Left forelimb (tissue), 1 donor: ENCODE results near the gene SLC35A5.

Experiments
- DNase-seq: peaks from one replicate; pipeline ENCODE4 v3.0.0-alpha.2; 2018; ENCODE audit warnings: low spot score

SLC35A5 gene

DNA sequence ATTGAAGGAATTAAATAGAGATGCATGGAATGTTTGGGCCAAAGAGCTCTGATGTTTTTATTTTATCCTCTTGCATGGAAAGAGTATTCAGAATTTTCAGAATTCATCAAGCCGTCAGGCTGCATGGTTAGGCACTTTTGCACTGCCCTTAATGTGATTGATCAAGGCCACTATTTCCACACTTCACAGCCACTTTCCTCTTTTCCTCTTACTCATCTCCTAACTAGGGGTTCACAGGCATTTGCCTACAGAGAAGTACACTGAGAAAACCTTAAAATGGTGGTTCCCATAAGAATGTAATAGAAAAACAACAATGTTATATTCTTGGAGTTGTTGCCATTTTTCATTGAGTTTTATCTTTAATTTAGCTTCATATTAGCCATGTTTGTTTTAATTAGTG lies 10.9 kb downstream of the SLC35A5 start:
- no peak for DNase-seq

DNA sequence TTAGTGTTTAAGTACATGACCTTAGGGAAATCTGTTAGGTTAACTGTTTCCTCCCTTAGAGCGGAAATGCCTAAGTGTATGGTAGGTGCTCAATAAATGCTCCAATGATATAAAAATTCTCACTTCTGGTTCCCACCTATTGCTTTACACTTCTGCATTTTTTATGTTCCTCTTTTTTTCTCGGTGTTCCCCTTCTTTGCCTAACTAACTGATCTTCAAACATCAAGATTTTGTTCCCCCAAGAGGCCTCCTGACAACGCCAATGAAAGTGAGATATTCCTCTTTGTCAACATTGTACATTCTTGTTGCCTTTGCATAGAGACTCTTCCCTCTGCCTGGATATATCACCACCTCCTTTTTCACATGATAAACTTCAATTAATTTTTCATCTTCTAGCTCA lies 17.4 kb downstream of the SLC35A5 start:
- no peak for DNase-seq

DNA sequence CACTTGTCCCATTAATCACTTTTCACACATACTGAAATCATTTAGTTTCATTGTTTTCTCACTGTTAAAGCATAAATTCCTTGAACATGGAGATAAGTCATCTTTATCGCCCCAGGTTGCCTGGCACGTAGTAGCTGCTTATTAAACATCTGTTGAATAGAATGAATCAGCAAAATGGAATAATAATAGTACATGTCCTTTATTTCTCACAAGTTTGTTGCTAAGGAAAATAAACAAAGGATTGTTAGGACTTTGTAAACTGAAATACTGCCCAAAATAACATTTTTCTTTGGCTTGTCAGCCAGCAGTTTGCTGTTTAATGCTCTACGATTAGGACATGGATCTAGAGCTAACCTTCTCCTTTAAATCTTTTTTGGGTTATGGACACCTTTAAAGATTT lies 17.9 kb downstream of the SLC35A5 start:
- no peak for DNase-seq

DNA sequence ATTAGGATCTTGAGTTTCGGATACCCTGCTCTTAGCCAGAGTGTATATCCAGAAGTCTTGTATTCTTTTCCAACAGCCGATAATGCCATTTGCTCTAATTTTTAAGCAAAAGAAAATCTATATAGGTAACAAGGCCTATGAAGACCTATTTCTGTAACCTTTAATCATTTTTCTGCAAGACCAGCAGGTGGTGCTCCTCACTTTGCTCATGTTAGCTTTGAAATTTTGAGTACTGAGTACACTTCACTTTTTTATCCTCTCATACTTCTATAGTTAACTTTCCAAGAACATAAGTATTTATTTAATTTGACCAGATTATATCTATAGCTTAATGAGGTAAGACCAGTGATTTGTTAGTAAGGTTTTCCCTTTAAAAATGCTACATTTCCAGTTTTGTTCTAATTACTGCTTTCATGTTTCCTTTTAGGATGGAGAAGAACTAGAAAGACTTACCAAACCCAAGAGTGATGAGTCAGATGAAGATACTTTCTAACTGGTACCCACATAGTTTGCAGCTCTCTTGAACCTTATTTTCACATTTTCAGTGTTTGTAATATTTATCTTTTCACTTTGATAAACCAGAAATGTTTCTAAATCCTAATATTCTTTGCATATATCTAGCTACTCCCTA lies 20.5 kb downstream of the SLC35A5 start:
- no peak for DNase-seq

DNA sequence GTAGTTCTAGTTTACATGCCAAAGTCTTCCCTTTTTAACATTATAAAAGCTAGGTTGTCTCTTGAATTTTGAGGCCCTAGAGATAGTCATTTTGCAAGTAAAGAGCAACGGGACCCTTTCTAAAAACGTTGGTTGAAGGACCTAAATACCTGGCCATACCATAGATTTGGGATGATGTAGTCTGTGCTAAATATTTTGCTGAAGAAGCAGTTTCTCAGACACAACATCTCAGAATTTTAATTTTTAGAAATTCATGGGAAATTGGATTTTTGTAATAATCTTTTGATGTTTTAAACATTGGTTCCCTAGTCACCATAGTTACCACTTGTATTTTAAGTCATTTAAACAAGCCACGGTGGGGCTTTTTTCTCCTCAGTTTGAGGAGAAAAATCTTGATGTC lies 21.3 kb downstream of the SLC35A5 start:
- no peak for DNase-seq

GRCh38 chr3:112585782-112586181 lies 23.9 kb downstream of the SLC35A5 start:
- DNase-seq = no peak

DNA sequence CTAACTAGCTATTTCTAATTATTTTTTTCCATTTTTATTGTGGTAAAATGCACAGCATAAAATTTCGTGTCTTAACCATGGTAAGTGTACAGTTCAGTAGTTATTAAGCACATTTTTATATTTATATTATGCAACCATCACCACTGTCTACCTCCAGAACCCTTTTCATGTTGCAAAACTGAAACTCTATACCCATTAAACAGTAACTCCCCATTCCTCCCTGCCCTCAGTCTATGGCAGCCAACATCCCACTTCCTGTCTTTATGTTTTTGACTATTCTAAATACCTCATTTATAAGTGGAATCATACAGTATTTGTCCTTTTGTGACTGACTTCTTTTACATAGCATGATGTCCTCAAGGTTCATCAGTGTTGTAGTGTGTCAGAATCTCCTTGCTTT lies 25.5 kb downstream of the SLC35A5 start:
- no peak for DNase-seq

DNA sequence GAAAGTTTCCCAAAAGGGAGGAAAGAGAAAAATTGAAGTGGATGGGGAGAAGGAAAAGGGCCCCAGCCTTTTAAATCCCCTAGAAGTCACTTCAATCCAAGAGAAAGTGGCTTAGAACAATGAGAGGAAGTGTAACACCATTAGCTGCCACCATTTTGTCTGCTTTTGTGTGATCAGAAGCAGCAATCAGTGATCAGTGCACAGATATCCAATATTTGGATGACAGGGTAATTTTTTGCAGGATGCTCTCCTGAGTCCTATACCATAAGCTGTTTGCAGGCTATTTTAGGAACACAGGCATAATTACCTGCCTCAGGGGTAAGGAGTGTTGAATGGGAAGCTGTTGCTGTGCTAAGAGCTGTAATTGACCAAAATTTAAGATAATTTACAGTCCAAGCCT lies 31.4 kb downstream of the SLC35A5 start:
- DNase-seq = no peak

DNA sequence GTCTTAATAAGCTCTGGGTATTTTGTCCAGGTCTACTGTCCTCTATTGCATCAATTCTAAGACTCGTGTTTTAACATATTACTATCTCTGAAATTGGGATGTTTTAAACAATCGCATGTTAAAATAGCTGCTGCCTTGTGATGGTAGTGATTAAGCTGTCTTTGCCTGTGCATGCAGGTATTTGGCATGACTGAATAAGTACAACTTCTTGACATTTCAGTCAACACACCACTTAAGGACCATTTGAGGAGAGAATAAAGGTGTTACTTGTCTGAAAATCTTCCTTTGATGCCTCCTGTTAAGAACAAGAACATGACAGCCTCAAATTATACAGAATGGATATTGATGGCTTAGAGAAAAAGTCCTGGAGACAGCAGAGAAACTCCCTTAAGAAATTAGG lies 33.0 kb downstream of the SLC35A5 start:
- DNase-seq = no peak

GRCh38 chr3:112597945-112598344 lies 36.1 kb downstream of the SLC35A5 start:
- DNase-seq = no peak

DNA sequence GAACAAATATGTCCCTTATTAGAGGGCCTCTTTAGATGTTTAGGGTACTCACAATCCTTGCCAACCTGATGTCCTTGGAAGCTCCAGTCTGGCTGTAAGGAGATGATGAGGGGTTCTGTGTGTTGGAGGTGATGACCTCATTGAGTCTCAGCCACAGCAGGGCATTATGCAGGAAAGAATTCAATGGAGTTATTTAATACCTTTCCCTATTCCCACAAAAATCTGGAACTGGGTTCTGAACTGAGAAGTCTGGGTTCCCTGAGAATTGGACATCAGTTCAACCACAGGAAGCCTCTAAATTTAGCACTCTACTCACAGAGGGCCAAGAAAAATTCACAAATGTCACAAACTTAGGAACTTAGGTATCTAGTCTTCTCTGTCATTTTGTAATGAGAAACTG lies 36.9 kb downstream of the SLC35A5 start:
- DNase-seq = no peak

DNA sequence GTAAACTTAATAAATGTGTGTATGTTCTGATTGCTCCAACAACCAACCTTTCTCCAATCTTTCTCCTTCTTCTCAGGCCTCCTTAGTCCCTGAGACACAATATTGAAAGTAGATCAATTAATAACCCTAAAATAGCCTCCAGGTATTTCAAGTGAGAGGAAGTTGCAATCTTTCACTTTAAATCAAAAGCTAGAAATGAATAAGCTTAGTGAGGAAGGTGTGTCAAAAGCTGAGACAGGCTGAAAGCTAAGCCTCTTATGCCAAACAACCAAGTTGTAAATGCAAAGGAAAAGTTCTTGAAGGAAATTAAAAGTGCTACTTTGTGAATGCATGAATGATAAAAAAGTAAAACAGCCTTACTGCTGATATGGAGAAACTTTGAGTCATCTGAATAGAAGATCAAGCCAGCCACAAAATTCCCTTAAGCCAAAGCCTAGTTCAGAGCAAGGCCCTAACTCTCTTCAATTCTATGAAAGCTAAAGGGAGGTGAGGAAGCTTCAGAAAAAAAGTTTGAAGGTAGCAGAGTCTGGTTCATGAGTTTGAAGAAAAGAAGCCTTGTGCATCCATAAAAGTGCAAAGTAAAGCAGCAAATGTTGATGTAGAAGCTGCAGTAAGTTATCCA lies 40.5 kb downstream of the SLC35A5 start:
- DNase-seq = no peak

DNA sequence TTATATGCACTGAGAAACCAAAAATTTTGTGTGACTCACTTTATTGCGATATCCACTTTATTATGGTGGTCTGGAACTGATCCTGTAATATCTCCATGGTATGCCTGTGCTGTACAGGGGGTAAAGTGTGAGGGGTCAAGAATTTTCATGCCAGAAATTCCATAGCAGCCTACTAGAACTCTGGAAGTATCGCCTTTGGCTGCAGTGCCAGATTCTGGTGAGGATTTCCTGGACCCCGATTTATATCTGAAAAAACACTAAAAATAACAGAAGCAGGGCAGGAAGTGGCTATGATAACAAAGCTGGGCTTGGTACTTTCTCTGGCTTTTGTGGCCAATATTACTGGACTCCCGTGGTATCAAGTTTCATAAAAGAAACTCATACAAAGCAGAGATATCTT lies 42.7 kb downstream of the SLC35A5 start:
- no peak for DNase-seq

GRCh38 chr3:112605285-112605684 lies 43.4 kb downstream of the SLC35A5 start:
- no peak for DNase-seq

DNA sequence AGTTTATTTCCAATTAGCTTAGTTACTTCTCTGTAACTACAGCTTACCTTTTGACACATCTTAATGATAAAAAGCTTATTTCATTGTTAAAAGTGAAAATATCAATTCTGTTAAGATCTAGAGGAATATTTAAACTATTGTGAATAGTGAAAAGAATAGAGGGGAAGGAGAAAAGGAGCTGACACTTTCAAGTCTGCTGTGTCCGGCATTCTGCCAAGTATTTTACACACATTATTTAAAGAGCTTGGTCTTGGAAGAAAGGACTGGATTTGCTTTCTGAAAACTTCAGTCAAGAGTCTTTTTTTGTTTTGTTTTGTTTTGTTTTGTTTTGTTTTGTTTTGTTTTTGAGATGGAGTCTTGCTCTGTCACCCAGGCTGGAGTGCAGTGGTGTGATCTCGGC lies 44.3 kb downstream of the SLC35A5 start:
- DNase-seq = no peak

DNA sequence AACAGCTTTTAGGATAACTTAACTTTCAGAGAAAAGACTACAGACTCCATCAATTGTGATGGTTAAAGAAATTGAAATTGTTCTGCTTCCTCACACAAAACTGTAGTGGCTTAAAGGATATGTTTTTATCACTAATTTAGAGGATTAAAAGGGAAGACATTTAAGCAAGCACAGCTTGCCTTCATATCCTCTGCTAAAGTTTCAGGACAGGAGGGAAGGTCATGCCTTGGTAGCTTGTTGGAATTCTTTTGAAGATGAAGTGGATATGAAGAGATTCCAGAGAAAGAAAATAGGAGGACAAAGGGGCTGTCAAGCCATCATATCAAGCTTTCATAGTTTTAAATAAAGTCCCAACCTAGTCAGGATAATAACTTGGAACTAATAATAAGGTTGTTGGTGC lies 46.0 kb downstream of the SLC35A5 start:
- DNase-seq = no peak

DNA sequence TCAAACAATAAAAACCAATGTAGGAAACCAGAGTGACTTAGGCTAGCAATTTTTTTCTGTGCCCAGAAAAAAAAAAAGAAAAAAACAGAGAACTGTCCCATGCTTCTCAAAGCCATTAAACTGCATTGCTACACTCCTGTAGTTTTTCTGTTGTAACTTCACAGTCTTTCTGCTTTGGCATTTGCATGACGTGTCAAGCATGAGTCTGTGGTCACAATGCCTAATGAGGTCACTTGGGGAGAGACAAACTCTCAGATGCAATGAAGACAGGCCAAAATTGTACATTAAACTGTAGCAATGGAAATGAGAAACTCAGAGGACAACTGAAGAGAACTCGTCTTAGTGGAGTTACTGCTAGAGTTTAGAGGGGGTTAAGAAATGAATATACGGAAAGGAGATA lies 48.3 kb downstream of the SLC35A5 start:
- DNase-seq = no peak

DNA sequence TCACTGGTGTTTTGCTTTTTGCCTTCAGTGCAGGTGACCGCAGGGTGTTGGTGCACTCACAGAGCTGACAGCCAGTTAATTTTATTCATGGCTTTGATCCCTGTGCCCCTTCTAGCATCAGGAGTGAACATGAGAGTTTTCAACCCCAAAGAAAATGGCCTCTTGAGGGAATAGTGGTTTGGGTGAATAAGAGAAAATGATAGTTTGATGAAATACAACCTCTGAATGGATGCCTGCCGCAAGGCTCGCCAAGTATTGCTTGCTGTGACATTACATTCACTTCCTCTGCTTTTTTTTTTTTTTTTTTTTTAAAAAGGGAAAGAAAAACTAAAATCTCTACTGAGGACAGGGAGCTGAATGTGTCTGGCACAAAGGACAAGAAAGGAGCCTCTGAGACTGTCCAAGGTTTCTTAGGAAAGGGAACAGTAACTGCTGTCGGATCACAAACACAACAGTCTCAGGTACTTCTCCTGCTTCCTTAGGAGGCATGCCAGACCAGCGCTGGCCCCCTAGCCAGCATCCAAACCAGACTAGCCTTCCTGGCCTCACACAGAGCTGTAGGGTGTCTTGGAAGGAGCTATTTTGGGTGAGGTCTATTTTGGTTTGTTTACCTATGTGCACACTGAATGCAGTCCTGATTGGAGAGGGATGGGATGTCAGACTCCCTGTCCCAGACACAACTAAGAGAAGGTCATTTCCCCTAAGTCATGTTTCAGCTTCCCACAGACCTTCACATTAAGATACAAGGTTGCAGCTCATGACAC lies 50.1 kb downstream of the SLC35A5 start:
- DNase-seq = no peak

GRCh38 chr3:112615989-112616731 lies 54.3 kb downstream of the SLC35A5 start:
- no peak for DNase-seq

GRCh38 chr3:112617285-112617684 lies 55.4 kb downstream of the SLC35A5 start:
- no peak for DNase-seq

DNA sequence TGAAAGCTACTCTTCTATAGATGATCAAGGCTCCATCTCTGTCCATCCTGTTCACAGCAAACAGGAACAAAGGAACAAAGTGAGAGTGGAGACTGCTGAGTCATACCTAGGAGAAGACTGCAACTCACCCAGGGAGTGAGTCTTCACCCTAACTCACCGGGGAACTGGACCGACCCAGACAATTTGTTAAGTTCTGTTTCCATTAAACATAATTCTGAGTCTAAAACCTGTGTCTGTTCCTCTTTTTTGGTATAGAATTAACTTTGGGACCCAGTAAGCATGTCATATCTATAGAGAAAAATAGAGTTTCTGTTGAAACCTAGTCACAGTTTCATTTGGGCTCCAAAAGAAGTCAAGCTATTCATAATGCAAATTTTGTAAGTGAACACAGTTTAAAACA lies 57.5 kb downstream of the SLC35A5 start:
- no peak for DNase-seq

DNA sequence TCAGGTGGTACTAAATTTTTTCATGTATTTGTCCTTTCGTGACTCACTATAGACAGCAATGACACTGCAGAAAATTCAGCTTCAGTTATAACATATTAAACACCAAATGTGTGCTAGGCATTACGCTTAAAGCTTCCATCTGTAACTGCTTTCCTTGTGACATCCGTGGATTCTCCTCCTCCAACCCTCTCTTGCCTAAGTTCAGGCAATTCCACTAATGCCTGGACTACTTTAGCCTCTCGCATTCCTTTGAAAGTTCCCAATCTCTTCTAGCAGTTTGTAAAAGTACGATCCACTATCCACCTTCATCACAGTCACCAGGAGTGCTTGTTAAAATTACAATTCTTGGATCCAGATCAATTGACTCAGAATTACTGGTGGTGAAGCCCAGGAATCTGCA lies 61.4 kb downstream of the SLC35A5 start:
- no peak for DNase-seq

GRCh38 chr3:112623717-112624116 lies 61.9 kb downstream of the SLC35A5 start:
- DNase-seq = no peak
